Smooth muscle cell (in vitro differentiated cells): ENCODE measurements around the gene F10. TPM values are rescaled to one million over a fixed set of nuclear protein-coding genes. Genes with fewer than 3 reads are reported as not detected.

Experiments used
- DNase-seq: peaks from one replicate; lab custom pipeline; 2025; ENCODE audit not compliant: unreplicated experiment; lab: John Stamatoyannopoulos, UW
- H2AFZ ChIP-seq: fragments of 200-600 bp; sonication (generic); 2 replicates; pipeline ENCODE4 v1.6.0; 2016; ENCODE audit warnings: antibody characterized with exemption, low read depth, mild to moderate bottlenecking
- H3F3A ChIP-seq: fragments of 200-600 bp; sonication (generic); 2 replicates; pipeline ENCODE4 v1.6.0; 2017; ENCODE audit warnings: antibody characterized with exemption, low read depth
- H3K27ac ChIP-seq: fragments of 200-600 bp; sonication (generic); 2 replicates; pipeline ENCODE4 v1.5.1; 2016; ENCODE audit warnings: low read depth, mild to moderate bottlenecking
- H3K27me3 ChIP-seq: fragments of 200-600 bp; sonication (generic); 2 replicates; pipeline ENCODE4 v1.6.1; 2016; ENCODE audit warnings: low read depth, mild to moderate bottlenecking
- H3K36me3 ChIP-seq: fragments of 200-600 bp; sonication (generic); 2 replicates; pipeline ENCODE4 v1.5.1; 2016; ENCODE audit warnings: low read depth
- H3K4me1 ChIP-seq: fragments of 200-600 bp; sonication (generic); 2 replicates; pipeline ENCODE4 v1.5.1; 2016; ENCODE audit warnings: low read depth
- H3K4me2 ChIP-seq: fragments of 200-600 bp; sonication (generic); 2 replicates; pipeline ENCODE4 v1.6.0; 2016; ENCODE audit warnings: mild to moderate bottlenecking
- H3K4me3 ChIP-seq: fragments of 200-600 bp; sonication (generic); 2 replicates; pipeline ENCODE4 v1.5.1; 2016; ENCODE audit warnings: mild to moderate bottlenecking
- H3K79me2 ChIP-seq: fragments of 200-600 bp; sonication (generic); 2 replicates; pipeline ENCODE4 v1.6.0; 2016; ENCODE audit warnings: low read depth, mild to moderate bottlenecking
- H3K9ac ChIP-seq: fragments of 200-600 bp; sonication (generic); 2 replicates; pipeline ENCODE4 v1.6.0; 2016; ENCODE audit warnings: low read depth
- H3K9me3 ChIP-seq: fragments of 200-600 bp; sonication (generic); replicated peaks from 2 replicates; pipeline ENCODE4 v1.5.1; 2016; ENCODE audit warnings: low read depth
- H4K20me1 ChIP-seq: fragments of 200-600 bp; sonication (generic); 2 replicates; pipeline ENCODE4 v1.6.0; 2016; ENCODE audit warnings: low read depth
- WGBS: methylation state at CpG from one replicate; pipeline ENCODE4 v1.1.7; 2016; ENCODE audit warnings: low lambda C conversion rate; 5-methylcytosine and 5-hydroxymethylcytosine counted together
- polyA plus RNA-seq: library from polyadenylated mRNA; unstranded; fragments of >200 nt; fragmentation: Nextera tagmentation; extraction: Ambion mirVana; gene quantifications from 2 replicates; pipeline ENCODE4 v1.2.1, GENCODE V29; 2016
- total RNA-seq: library from RNA; depleted of rRNA; stranded (reverse); fragments of >200 nt; gene quantifications from 2 replicates; pipeline ENCODE4 v1.2.3, GENCODE V29; 2014
- TF ChIP-seq, protein P1 (sequence below): fragments of 200-600 bp; sonication (generic); IDR thresholded peaks from 2 replicates; pipeline ENCODE4 v1.5.1; 2017; ENCODE audit warnings: borderline replicate concordance, mild to moderate bottlenecking, antibody characterized with exemption; ENCODE audit not compliant: insufficient read depth, poor library complexity, severe bottlenecking

F10 gene
- total and polyA plus RNA-seq, 2 experiments from 2014 or later: 17.1 to 43.7 TPM

DNA sequence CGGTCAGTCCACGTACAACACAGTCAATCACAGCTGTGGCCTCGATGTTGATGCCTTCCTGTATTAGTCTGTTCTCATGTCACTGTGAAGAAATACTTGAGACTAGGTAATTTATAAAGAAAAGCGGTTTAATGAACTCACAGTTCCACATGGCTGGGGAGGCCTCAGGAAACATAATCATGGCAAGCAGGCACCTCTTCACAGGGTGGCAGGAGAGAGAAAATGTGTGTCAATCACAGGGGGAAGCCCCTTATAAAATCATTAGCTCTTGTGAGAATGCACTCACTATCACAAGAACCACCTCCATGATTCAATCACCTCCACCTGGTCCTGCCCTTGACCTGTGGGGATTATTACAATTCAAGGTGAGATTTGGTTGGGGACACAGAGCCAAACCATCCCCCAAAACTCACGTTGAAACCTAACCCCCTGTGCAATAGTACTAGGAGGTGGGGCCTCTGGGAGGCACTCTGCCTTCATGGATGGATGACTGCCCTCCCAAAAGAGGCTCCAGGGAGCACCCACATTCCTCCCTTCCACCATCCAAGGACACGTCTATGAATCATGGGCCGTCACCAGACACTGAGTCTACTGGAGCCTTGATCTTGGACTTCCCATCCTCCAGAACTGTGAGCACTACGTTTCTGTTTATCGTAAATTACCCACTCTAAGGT is 33.5 kb downstream of the F10 start:
- no peak for DNase-seq
- Histone ChIP-seq H3K27ac (no peak overlapping the region), H3K79me2 (no peaks in the 10 kb centered on the region), H3K9ac (no peak overlapping the region), H3F3A (peaks cover 5% of the 10 kb centered on the region), H4K20me1 (no peaks in the 10 kb centered on the region), H3K4me1 (peaks cover 12% of the 10 kb centered on the region), H3K4me3 (no peak overlapping the region), H3K4me2 (no peak overlapping the region), H2AFZ (no peak overlapping the region), H3K27me3 (no peaks in the 10 kb centered on the region), H3K9me3 (no peaks in the 10 kb centered on the region), H3K36me3 (no peaks in the 10 kb centered on the region)
- TF ChIP-seq, protein P1, sequence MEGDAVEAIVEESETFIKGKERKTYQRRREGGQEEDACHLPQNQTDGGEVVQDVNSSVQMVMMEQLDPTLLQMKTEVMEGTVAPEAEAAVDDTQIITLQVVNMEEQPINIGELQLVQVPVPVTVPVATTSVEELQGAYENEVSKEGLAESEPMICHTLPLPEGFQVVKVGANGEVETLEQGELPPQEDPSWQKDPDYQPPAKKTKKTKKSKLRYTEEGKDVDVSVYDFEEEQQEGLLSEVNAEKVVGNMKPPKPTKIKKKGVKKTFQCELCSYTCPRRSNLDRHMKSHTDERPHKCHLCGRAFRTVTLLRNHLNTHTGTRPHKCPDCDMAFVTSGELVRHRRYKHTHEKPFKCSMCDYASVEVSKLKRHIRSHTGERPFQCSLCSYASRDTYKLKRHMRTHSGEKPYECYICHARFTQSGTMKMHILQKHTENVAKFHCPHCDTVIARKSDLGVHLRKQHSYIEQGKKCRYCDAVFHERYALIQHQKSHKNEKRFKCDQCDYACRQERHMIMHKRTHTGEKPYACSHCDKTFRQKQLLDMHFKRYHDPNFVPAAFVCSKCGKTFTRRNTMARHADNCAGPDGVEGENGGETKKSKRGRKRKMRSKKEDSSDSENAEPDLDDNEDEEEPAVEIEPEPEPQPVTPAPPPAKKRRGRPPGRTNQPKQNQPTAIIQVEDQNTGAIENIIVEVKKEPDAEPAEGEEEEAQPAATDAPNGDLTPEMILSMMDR: no peak
- WGBS: 95% methylated on average over 9 of the region's 9 CpGs

DNA sequence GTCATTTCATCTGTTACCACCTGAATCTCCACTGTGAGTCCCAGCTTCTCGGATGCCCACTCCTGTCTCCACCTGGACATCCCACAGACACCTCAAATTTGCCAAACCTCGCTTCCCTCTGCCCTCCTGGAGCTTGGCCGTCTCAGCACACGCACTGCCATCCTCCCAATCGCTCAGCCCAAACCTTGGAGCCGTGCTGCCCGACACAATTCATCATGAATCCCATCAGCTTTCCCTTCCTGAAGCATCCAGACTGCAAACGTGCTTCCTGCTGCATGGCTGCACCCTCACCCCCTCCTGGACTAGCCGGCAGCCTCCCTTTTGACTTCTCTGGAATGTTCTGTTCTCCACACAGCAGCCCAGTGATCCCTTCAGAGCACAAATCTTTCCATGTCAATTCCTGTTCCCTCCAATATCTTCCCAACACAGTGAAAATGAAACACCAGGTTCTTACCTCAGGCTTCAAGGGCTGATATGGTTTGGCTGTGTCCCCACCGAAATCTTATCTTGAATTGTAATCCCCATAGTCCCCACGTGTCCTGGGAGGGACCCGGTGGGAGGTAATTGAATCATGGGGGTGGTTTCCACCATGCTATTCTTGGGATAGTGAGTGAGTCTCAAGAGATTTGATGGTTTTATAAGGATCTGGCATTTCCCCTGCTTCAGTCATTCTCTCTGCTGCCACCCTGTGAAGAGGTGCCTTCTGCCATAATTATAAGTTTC is 34.8 kb downstream of the F10 start:
- H4K20me1 ChIP-seq: no peaks in the 10 kb centered on the region
- H2AFZ ChIP-seq: no peak overlapping the region
- no peak for DNase-seq
- no peak overlapping the region for H3K27ac ChIP-seq
- no peak overlapping the region for H3K4me3 ChIP-seq
- no peaks in the 10 kb centered on the region for H3K36me3 ChIP-seq
- H3F3A ChIP-seq: peaks cover 5% of the 10 kb centered on the region
- H3K9ac ChIP-seq: no peak overlapping the region
- no peaks in the 10 kb centered on the region for H3K27me3 ChIP-seq
- peaks cover 12% of the 10 kb centered on the region for H3K4me1 ChIP-seq
- no peak overlapping the region for H3K4me2 ChIP-seq
- WGBS: 81% methylated on average over 12 of the region's 12 CpGs
- no peaks in the 10 kb centered on the region for H3K79me2 ChIP-seq
- TF ChIP-seq, protein P1: no peak
- no peaks in the 10 kb centered on the region for H3K9me3 ChIP-seq

DNA sequence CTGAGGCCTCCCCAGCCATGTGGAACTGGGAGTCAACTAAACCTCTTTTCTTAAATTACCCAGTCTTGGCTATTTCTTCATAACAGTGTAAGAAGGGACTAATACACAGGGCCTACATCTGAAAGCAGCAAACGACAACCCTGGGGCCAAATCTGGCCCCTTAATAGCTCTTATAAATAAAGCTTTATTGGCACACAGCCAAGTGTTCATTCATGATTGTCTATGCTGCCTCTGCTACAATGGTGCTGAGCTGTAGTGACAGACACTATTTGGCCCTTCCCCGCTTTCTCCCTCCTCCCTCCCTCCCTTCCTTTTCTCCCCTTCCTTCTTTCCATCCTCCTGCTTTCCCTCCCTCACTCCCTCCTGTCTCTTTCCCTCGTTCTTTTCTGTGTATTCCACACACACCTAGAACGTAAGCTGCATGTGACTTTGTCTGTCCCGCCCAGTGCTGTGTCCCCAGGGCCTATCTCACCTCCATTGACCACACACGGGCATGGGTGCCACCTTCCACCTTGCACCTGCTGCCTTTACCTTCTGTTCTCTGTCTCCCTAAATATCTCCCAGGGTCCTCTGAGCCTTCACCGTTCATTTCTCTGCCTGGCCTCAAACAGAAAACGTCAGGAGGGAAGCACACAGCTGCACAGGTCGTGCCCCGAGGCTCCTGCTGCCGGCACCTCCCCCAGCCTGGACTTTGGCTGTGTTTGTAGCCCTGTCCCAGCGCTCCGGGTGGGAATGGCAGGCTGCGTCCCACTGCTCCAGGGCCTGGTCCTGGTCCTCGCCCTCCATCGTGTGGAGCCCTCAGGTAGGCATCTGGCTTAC is 35.5 kb downstream of the F10 start, which contains the start of gene PROZ:
PROZ (plus strand) TSS at position 720 of the 819 bp plus-strand sequence; CDS start at position 733, 13 bp downstream.
- Histone ChIP-seq H3K4me3 (no peak within 1 kb of the TSS), H3K4me1 (peaks cover 10% of the 10 kb centered on the region), H3K27me3 (peaks cover 5% of the 10 kb centered on the region), H3K79me2 (no peaks in the 10 kb centered on the region), H4K20me1 (no peaks in the 10 kb centered on the region), H3K27ac (no peak within 1 kb of the TSS), H3F3A (peaks cover 5% of the 10 kb centered on the region), H3K9ac (no peak within 1 kb of the TSS), H3K36me3 (no peaks in the 10 kb centered on the region), H2AFZ (no peak within 1 kb of the TSS), H3K4me2 (no peak within 1 kb of the TSS), H3K9me3 (no peaks in the 10 kb centered on the region)
- 75% methylated on average over 16 of the region's 16 CpGs for WGBS
- TF ChIP-seq, protein P1: no peak
- no peak for DNase-seq
